Activated CD4-positive, alpha-beta T cell treated with anti-CD3 and anti-CD28 coated beads, Interleukin-2, amount 50 U/mL, for 48 hours (primary cell): ENCODE data around the gene CBX7.
A peak's percentile ranks its signal among the peaks of the same experiment; 100 is the strongest.

Experiments
- DNase-seq, 2 experiments: peaks; one replicate each; pipeline ENCODE4 v3.0.0-alpha.2; 2020

Gene CBX7

DNA sequence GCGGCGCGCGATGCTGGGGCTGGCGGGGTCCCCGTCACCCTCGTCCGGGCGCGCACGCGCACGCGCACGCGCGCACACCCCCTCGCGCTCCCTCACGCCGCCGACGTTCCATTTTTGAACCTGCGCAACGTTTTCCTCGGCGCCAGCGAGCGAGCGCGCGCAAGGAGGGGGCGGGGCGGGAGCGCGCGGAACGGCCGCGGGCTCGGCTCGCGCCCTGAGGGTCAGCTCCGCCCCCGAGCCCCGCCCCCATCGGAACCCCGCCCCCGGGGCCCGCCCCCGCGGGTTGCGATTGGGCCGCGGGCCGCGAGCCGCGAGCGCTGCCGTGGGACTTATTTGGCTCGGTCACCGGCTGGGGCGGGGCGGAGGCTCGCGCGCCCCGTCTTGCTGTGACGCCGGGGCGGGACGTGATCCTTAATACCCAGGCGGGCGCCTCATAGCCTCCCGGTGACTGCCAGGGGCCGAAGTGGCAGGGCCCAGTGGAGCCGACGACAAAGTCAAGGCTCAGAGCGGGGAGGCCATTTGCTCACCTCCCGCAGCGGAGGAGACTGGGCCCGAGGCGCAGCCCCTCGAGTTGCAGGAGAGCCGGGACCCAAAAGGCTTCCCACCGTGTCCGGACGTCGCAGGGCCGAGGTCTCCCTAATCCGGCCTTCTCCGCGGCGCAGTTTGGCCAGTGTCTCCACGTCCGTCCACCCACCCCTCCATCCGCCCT lies at the start of gene CBX7:
Gene CBX7 (minus strand): TSS at position 170 of the 709 bp plus-strand sequence. CDS start 236 bp downstream, outside the sequence.
- DNase-seq = peak; percentile 88

DNA sequence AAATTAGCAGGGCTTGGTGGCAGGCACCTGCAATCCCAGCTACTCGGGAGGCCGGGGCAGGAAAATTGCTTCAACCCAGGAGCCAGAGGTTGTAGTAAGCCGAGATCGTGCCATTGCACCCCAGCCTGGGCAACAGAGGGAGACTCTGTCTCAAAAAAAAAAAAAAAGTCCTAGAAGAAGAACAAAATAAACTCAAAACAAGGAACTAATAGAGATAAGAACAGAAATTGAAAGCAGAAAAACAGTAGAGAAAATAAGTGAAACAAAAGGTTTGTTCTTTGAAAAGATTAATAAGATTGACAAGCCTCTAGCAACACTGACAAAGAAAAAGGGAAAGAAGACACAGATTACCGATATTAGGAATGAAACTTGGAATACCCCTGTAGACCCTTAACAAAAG lies 45.1 kb upstream of the CBX7 start:
- no peak for DNase-seq

DNA sequence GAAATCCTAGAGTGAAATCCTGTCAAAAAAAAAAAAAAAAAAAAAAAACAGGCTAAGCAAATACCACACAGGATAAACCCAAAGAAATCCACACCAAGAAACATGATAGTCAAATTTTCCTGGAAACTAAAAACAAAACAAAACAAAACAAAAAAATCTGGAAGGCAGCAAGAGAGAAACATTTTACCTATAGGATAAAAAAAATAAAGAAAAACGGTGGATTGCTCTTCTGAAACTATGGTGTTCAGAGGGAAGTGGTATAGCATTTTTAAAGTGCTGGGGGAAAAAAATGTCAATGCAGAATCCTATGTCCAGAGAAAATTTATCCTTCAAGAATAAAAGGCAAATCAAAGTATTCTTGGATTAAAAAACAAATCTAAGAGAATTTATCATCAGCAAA lies 41.6 kb upstream of the CBX7 start:
- no peak for DNase-seq

DNA sequence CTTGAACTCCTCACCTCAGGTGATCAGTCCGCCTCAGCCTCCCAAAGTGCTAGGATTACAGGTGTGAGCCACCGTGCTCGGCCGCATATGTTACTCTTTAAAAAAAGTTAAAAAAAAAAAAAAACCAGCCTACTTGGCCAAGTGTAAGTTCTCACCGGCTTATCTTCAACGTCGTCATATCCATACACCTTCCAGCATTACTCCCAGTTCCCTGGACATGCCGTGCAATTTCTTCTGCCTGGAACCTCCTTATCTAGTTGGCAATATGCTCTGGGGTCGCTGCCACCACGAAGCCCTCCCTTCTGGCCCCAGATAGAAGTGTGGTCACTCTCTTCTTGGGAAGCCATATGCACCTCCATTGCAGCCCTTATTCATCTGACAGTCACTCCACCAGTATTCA lies 36.3 kb upstream of the CBX7 start:
- DNase-seq = no peak

DNA sequence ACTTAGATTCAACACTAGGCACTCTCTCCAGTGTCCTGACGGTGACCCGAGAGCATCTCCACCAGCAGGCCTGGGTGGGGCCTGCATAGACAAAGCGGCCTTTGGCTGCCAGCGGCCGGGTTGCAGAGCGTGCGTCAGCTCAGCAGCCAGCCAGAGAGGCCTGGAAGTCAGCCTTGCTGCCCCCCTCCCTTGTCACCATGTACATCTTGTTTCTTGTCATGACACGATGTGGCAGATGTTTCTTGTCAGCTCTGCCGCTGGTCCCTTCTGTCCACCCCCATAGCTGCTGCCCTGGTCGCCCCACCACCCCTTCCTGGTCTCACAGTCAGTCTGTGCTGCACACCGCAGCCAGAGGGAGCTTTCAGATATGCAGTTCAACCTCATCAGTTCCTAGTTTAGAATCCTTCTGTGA lies 33.1 kb upstream of the CBX7 start:
- no peak for DNase-seq

DNA sequence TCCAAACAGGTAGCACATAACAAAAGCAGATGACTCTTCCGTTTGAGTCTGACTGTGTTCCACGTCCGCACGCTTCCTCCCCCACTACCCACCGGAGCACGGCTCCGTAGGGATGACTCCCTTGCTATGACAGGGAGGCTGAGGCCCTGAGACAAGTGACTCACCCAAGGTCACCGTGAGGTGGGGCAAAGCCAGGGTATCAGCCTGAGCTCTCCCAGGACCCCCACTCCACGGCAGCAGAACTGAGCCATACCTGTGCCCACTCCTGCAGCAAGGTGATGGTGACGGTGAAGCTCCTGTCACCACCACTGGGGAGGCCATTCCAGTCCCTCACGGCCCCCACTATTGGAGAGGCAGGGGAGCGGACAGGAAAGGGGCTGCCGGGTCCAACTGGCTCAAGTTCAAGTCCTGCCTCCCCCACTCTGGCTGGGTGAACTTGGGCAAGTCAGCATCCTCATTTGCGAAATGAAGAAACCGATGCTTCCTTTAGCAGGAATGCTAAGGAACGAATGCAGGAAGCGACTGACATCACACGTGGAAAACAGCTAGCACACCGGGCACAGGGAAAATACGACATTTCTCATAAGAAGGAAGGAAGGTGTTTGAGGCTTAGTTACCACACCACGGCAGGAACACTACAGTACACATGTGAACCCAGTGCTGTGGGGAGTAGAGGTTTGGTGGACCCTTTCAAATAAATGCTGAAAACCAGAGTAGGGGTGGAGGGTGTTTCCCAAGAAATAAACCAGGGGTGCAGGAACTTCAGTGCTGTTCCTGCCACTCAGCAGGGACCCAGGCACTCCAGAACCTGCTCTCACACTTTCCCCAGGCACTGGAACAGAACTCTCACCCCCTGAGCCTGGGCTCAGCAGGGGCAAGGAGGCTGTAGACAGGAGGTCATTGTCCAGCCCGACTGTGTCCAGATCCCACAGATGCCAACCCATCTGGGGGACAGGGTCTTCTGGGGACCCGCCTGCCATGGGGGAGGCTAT lies 32.4 kb upstream of the CBX7 start:
- DNase-seq = no peak

DNA sequence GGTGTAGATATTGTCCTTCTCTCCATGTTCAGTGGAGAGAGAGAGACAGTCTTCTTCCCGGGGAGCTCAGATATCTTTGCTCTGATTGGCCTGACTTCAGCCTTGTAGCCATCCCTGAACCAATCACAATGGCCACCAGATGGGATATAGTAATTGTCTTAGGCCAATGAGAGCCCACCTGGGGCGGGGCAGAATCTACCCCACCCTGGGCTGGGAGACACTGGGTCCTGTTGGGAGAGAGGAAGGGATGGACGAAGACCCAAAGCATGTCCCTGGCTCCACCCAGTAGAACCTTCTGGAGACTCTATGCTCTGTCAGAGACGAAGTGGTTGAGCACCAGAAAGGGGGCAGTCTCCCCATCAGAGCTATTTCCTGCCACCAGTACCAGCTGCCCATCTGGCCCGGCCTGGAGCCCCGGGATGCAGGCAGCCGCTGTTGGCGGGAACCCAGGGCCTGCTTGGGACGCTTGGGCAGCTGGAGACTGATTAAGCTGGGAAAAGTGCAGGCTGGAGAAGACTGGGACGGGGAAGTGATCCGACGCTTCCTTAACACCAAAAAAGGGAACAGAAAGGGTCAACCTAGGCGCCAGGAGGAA lies 31.6 kb upstream of the CBX7 start:
- DNase-seq = no peak

DNA sequence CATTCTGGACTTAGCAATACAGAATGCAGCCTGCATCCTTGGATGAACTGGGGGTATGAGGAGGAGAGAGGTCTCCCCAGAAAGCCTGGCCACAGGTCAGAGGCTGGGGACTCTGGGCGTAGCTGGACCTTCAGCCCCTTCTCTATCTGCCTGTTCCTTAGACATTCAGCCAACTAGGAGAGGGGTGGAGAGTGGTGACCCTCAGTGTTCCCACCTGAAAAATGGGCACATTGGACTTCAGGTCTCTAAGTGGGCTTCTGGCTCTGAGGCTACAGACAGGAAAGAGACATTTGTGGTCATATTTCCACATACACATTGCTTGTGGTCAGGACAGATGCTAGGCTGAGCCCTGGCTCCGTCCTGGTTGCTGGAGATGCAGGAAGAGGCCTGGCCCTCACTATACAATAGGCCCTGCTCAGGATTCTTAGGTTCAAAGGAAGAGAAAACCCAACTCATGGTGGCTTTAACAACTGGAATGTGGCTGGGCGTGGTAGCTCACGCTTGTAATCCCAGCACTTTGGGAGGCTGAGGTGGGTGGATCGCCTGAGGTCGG lies 30.1 kb upstream of the CBX7 start:
- DNase-seq = no peak

DNA sequence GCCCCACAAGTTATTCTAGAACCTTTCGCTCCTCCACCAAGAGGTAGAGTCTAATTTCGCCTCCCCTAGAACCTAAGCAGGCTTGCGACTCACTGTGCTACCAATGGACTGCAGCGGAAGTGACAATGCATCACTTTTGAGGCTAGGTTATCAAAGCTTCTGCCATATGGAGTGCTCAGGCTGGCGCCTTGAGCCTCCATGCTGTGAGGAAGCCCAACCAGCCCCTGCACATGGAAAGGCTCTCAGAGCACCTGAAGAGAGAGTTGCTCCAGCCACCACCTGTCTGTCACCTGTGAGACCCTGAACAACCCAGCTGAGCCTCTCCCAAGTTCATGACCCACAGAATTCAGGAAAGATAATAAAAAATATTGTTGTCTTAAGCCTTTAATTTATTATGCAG lies 29.3 kb upstream of the CBX7 start:
- DNase-seq = no peak

DNA sequence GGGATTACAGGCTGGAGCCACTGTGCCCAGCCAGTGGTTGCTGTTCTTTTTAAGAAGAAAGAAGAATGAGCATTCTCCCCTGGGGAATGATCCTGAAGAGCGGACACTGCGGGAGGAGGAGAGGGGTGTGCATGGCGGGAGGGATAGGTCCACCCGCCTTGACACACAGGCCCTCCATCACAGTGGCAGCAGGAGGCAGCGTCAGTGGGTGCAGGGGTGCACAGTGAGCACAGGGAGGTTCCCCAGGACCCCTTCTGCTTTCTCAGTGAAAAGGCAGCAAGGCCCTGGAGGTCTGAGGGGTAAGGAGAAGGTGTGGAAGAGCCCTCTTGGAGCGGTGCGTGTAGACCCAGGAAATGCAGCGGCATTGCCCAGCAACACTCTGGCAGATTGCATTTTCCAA lies 28.9 kb upstream of the CBX7 start:
- no peak for DNase-seq

DNA sequence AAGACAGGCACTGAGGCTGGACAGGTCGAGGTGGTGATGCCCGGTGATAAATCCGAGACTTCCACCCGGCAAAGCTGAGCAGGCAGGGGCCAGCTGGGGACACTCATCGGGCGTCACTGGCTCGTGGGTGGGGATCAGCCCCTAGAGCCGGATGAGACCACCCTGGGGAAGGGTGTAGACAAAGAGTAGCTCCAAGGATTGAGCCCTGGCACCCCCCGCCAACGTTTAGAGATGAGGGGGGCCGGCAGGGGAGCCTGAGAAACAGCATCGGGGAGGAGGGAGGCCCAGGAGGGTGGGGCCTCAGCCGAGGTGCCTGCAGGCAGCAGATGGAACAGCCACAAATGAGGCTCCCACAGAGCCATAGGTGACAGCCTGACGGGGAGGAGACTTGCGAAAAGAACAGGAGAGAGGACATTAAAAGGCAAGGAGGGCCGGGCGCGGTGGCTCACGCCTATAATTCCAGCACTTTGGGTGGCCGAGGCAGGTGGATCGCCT lies 27.4 kb upstream of the CBX7 start:
- no peak for DNase-seq

DNA sequence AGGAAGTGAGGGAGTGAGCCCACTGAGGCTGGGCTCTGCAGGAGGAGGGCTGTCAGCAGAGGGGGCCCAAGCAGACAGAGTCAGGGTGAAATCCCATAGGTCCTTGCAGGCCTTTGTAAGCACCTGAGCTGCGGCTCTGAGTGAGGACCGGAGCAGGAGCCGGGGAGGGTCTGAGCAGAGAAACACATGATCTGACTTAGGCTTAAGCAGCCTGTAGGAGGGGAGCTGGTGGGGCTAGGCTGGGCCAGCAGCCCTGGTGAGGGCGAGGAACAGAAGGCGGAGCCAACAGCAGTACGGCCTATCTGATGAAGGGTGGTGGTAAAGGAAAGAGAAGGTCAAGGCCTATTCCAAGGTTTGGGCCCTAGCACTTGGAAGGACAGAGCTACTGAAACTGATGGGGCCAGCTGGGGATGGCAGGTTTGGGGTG lies 26.9 kb upstream of the CBX7 start:
- DNase-seq = no peak

DNA sequence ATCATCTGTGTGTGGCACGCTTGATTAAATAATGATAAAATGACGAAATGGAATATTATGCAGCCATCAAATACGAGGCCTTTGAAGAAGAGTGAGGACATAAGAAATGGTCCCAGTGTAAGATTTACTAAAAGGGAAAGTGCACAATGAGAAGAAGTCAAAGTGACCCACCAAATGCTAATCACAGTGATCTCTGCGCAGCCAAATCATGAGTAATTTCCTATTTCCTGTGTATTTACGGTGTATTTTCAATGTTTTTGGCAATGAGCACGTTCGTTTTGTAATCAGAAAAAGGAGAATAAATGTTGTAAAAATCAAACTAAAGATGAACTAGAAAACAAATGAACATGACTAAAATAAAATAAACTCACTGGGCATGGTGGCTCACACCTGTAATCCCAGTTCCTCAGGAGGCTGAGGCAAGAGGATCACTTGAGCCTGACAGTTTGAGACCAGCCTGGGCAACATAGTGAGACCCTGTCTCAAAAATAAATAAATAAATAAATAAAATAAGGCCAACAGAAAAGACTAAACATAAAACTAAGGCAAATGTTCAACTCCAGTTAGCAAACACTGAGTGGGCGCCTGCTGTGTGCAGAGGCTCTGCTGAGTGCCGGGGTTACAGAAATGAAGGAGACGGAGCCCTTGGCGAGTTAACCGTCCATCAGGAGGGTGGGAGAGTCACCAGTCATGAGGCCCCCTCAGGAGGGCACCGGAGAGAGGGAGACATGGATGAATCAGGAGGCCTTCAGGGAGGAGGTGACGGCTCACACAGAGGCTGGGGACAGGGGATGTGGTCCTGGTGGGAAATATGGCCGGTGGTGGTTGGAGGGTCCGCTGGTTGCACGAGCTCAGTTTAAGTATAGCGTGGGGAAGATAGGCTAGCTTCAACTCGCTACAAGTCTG lies 26.0 kb upstream of the CBX7 start:
- DNase-seq = no peak

DNA sequence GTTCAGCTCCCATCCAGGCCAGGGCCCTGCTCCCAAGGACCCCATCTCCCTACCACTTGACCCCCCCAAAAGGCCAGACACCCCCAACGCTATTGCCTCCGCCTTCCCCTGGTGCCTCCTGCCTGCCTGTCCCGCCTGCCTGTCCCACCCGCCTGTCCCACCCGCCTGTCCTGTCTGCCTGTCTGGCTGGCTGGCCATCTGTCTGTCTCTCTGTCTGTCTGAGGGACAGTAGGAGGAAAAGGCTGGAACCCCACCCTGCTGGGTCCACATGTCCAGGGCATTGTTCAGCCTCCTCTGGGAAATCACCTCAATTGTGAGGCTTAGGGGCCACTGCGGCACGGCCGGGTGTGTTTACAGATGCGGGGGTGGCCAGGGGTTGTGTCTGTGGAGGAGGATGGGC lies 25.3 kb upstream of the CBX7 start:
- no peak for DNase-seq

DNA sequence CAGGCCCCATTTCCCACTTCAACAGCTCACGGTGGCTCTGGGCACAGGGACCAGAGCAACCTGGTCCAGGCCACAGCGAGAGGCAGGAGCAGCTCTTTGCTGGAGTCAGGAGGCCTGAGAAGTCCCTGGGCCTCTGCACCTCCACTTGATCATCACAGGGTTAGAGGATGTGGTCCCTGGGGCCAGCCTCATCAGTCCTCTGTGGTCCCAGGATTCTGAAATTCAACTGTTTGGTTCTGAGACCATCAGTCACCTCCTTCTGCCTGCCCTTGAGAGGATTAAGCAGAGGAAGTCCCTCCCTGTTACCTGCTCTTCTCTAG lies 24.9 kb upstream of the CBX7 start:
- no peak for DNase-seq

DNA sequence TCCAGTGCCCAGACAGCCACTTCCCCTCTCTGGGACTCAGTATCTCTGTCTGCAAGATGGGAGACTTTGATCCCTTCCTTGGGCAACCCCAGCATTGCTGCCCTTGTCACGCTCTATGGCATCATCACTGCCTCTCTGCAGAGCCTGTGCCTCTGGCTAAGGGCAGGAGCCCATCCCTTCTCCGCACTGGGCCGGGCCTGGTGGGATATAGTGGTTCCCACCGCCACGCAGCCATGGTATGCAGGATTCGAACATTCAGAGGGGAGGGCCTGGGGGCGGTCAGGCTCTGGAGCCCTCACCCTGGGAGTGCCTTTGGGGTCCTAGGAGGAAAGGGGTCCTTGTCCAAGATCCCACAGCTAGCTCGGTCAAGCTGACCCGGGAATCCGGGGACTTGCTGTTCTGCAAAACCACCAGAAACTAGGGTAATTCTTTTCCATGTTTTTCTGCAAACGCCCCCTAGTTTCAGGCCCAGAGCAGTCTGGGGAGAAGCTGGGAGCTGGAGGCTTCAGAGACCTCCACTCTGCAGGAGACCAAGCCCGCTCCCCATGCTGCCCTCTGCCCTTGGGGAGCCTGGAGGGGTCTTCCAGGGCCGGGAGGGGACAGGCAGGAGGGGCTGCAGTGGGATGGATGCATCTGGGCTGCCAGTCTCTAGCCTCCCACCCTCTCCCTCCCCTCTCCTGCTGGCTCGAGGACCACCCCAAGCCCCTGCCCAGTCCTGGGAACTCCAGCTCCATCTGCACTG lies 24.4 kb upstream of the CBX7 start:
- no peak for DNase-seq

DNA sequence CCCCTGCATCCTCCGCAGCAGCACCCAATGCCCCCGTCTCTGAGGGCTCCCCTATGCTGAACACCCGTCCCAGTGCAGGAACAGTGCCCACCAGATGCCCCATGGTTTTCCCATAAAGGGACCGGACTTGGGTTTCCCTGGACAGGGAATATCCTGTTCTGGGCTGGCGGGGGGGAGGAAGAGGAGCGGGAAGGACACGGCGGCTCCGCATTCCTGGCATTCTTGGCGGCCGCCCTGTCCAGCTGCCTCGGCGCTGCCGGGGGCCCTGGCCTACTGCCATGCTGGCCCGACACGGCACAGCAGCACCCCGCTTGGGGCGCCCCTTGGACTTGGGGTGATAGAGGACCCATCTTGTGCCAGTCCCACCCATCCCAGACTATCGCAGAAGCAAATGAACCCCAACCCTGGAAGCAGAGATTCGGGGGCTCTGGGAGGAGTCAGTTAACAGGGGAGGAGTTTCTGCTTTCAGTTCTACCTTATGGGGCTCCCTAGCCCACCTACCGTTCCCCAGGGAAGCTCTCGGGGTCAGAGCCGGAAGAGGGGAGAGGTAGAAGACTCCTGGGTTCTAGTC lies 23.7 kb upstream of the CBX7 start:
- DNase-seq = no peak

DNA sequence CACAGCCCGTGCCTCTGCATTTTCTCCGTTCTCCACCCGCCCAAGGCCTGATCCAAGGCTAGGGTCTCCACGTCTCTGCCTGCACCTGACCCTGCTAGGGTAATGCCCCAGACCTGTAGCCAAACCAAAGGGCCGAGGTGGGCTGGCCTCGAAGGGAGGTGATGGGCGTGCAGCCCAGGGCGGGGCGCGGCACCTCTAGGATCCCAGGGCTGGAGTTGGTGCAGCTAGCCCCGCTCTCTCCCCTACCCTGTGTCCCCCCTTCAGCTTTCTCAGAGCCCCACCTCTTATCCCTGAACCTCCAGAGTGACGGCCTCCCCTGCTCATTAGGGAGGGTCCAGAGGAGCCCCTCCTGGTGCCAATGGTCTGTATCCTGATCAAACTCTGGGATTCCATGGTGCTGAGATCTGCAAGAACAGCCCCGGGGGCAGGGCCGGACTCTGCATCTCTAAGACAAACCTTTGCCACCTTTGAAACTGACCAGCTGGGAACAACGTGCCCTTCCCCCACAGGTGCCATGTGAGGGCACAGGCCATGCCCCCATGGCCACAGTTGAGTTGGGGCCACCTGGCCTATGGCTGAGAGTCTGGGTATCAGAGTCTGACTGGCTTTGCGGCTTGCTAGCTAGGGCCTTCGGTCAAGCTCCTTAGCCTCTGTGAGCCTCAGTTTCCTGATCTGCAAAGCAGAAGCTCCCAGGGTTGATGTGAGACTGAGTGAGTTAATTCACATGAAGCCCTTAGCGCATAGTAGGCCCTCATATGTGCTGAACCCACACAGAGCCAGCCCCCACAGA lies 23.1 kb upstream of the CBX7 start:
- no peak for DNase-seq

DNA sequence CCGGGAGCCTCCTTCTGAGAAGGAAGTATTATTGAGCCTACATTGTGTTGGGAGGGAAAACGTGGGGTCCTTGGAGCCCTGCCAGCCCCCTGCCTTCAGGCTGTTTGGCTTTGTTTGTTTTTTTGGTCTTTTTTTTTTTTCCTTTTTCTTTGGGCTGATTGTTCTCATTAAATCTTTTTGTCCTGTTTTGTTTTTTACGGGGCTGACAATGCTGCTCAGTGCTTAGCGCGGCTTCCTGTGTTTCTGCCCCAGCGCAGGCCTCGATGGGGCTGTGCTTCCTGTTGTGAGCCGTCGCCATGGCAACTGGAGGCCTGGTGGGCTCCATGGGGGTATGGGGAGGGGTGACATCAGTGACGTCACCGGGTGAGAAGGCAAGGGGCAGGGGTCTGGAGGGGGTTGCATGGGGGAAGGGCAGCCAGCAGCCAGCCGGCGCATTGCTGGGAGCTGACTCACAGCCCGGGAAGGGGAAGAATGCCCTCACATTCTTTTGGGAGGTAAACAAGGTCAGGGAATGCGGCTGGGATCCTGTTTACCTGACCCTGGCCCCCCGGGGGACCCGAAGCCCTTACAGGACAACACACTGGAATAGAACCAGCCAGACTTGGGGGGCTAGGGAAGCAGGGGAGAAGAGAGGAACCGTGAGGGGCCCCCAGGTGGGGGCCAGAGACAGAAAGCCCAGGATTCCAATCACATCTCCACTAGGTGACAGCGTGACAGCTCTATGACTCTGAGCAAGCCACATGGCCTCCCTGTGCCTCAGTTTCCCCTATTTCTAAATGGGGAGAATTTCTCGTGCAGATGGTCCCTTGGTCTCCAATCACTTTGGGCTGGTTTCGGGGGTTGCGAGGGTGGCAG lies 22.2 kb upstream of the CBX7 start:
- DNase-seq = peak; percentile 50 to 52
